Measurements from ENCODE around the gene CELA2A. TPM values are rescaled to one million over a fixed set of nuclear protein-coding genes. Genes with fewer than 3 reads are reported as not detected.

Gene CELA2A
- polyA plus RNA-seq, 2 of the 4 experiments (the other 2 are of a cell fraction), result not detected

- no peak for TF ChIP-seq PHF8 (IDR thresholded peaks at IDR 0.05; ENCODE audit: borderline replicate concordance, low read depth)
- no peak for TF ChIP-seq FOSB (CRISPR knock-in tag; IDR thresholded peaks at IDR 0.05)
- TF ChIP-seq ZC3H11A (IDR thresholded peaks at IDR 0.05), result no peak
- TF ChIP-seq HES2 (IDR thresholded peaks at IDR 0.05), result no peak
- no peak for TF ChIP-seq MAZ (IDR thresholded peaks at IDR 0.05; ENCODE audit: borderline replicate concordance, low read depth, low read length)
- TF ChIP-seq ZSCAN20 (CRISPR knock-in tag; IDR thresholded peaks at IDR 0.05), result no peak
- no peak for TF ChIP-seq POLR2AphosphoS2 (conservative IDR thresholded peaks at IDR 0.05; ENCODE audit: low read length)
- TF ChIP-seq ZNF302 (CRISPR knock-in tag; IDR thresholded peaks at IDR 0.05), result no peak
- TF ChIP-seq MYC (IDR thresholded peaks at IDR 0.05; ENCODE audit: borderline replicate concordance, low read length), result no peak
These were observed 17.2 kb upstream of the CELA2A start (continued) for GRCh38 chr1:15439325-15439724.

- Histone ChIP-seq H3K4me1 (no peaks in the 10 kb centered on the region), H3K9me3 (no peaks in the 10 kb centered on the region), H3K4me2 (no peak overlapping the region), H3K27ac (no peak overlapping the region), H3K4me3 (no peak overlapping the region)
- CTCF ChIA-PET, result interaction anchor here (1.0 to 1.7 kb wide), 2 partner anchors 9 to 18 kb away, joined by 3 to 5 read pairs; no protein-coding TSS in a partner anchor
- TF ChIP-seq ZSCAN20 (CRISPR knock-in tag; IDR thresholded peaks at IDR 0.05) (no peak), PHF8 (IDR thresholded peaks at IDR 0.05; ENCODE audit: borderline replicate concordance, low read depth) (no peak), HES2 (IDR thresholded peaks at IDR 0.05) (no peak), HOXB5 (CRISPR knock-in tag; IDR thresholded peaks at IDR 0.05) (no peak), SMC3 (IDR thresholded peaks at IDR 0.05) (no peak), KDM5A (IDR thresholded peaks at IDR 0.05) (no peak), FOSB (CRISPR knock-in tag; IDR thresholded peaks at IDR 0.05) (no peak), USF2 (IDR thresholded peaks at IDR 0.05) (no peak), GATA3 (IDR thresholded peaks at IDR 0.05; ENCODE audit: borderline replicate concordance) (no peak), NR3C1 (IDR thresholded peaks at IDR 0.05) (no peak), RNF2 (IDR thresholded peaks at IDR 0.05; ENCODE audit: borderline replicate concordance, low read depth) (no peak), POLR2AphosphoS2 (conservative IDR thresholded peaks at IDR 0.05; ENCODE audit: low read length) (no peak)
- DNase-seq (ENCODE audit: low read depth in 1 of 2, low spot score in 1 of 2) (no peak), ATAC-seq (no peak), FAIRE-seq (no peak)
- WGBS (ENCODE audit: missing lambda C conversion rate), result 93% methylated on average over 12 of the region's 13 CpGs
- POLR2A ChIA-PET, result no interaction called here
These were observed 16.2 kb upstream of the CELA2A start for GRCh38 chr1:15440357-15440756.

GRCh38 chr1:15441247-15441646, 15.3 kb upstream of the CELA2A start:
- WGBS (ENCODE audit: missing lambda C conversion rate), result 90% methylated on average over 6 of the region's 6 CpGs
- ATAC-seq (no peak), FAIRE-seq (no peak), DNase-seq (ENCODE audit: low read depth in 1 of 2, low spot score in 1 of 2) (no peak)
- Histone ChIP-seq H3K4me1 (no peaks in the 10 kb centered on the region), H3K4me3 (no peak overlapping the region), H3K27ac (no peak overlapping the region), H3K4me2 (no peak overlapping the region), H3K9me3 (no peaks in the 10 kb centered on the region)
- POLR2A ChIA-PET, result no interaction called here
- CTCF ChIA-PET, result interaction anchor here (1.0 to 1.7 kb wide), 3 partner anchors 10 to 118 kb away, joined by 3 to 5 read pairs (median 4); no protein-coding TSS in a partner anchor
- TF ChIP-seq CBX2 (IDR thresholded peaks at IDR 0.05; ENCODE audit: borderline replicate concordance, low read depth) (no peak), HES2 (IDR thresholded peaks at IDR 0.05) (no peak), FOXS1 (CRISPR knock-in tag; IDR thresholded peaks at IDR 0.05) (no peak), CHD4 (IDR thresholded peaks at IDR 0.05; ENCODE audit: borderline replicate concordance) (no peak), RCOR1 (IDR thresholded peaks at IDR 0.05; ENCODE audit: low read depth, low read length) (no peak), NFE2L2 (conservative IDR thresholded peaks at IDR 0.05; ENCODE audit: low read length) (no peak), EHMT2 (IDR thresholded peaks at IDR 0.05; ENCODE audit: low read depth) (no peak), HMGXB4 (CRISPR knock-in tag; IDR thresholded peaks at IDR 0.05; ENCODE audit: borderline replicate concordance) (no peak), CBX8 (IDR thresholded peaks at IDR 0.05) (no peak)

Data from A549 (cell line).